ENCODE results near the gene SLC35F3. TPM values are rescaled to one million over a fixed set of nuclear protein-coding genes. Genes with fewer than 3 reads are reported as not detected.

SLC35F3 gene
- total and polyA plus RNA-seq, 2 experiments from 2014 or later = 1.0 to 3.2 TPM

GRCh38 chr1:234000557-234001041 lies 96.1 kb downstream of the SLC35F3 start:
- Histone ChIP-seq H3K27ac (ENCODE audit: low read depth) (no peak overlapping the region), H3K9me2 (ENCODE audit: insufficient read depth) (peaks cover 4% of the 10 kb centered on the region; the same call in 1 of the 2 replicates), H3K36me3 (ENCODE audit: insufficient read depth) (no peaks in the 10 kb centered on the region), H4K20me1 (replicated peaks; ENCODE audit: insufficient read depth) (no peaks in the 10 kb centered on the region; the same call in 1 of the 2 replicates), H3K4me2 (0 out of 2 replicates have a peak overlapping the region, but pooled peaks have one; percentile 7), H2AFZ (no peak overlapping the region; the same call in 1 of the 2 replicates), H3K4me3 (no peak overlapping the region), H3F3A (replicated peaks; ENCODE audit: low read depth) (no peaks in the 10 kb centered on the region), H3K4me1 (ENCODE audit: insufficient read depth) (peaks cover 33% of the 10 kb centered on the region), H3K79me2 (replicated peaks; ENCODE audit: insufficient read depth) (no peaks in the 10 kb centered on the region), H3K27me3 (ENCODE audit: insufficient read depth) (no peaks in the 10 kb centered on the region; the same call in 1 of the 2 replicates)
- H3K36me3 Mint-ChIP-seq (ENCODE audit: low read depth) = no peaks in the 10 kb centered on the region
- TF ChIP-seq ZNF331 (CRISPR knock-in tag; IDR thresholded peaks at IDR 0.05; ENCODE audit: low read depth) (no peak), CTCF (conservative IDR thresholded peaks at IDR 0.05; ENCODE audit: low read depth in 2 of 2) (no peak), EZH2phosphoT487 (IDR thresholded peaks at IDR 0.05; ENCODE audit: unreplicated experiment) (no peak), NANOG (IDR thresholded peaks at IDR 0.05; ENCODE audit: borderline replicate concordance) (no peak), ZNF462 (CRISPR knock-in tag; IDR thresholded peaks at IDR 0.05) (no peak), CREB1 (CRISPR knock-in tag; IDR thresholded peaks at IDR 0.05; ENCODE audit: low read depth) (no peak), ZNF114 (CRISPR knock-in tag; IDR thresholded peaks at IDR 0.05) (no peak), JUNB (IDR thresholded peaks at IDR 0.05; ENCODE audit: unreplicated experiment) (no peak)
- TF ChIP-seq, protein P1, sequence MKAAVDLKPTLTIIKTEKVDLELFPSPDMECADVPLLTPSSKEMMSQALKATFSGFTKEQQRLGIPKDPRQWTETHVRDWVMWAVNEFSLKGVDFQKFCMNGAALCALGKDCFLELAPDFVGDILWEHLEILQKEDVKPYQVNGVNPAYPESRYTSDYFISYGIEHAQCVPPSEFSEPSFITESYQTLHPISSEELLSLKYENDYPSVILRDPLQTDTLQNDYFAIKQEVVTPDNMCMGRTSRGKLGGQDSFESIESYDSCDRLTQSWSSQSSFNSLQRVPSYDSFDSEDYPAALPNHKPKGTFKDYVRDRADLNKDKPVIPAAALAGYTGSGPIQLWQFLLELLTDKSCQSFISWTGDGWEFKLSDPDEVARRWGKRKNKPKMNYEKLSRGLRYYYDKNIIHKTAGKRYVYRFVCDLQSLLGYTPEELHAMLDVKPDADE (IDR thresholded peaks at IDR 0.05) = no peak
- H3K4me3 Mint-ChIP-seq = no peak overlapping the region
- DNase-seq (ENCODE audit: low spot score) = peak; percentile 34
- no peak overlapping the region for H3K27ac Mint-ChIP-seq
- peak; percentile 71 for ATAC-seq
- peaks cover 33% of the 10 kb centered on the region for H3K4me1 Mint-ChIP-seq
- H3K9me3 Mint-ChIP-seq = no peaks in the 10 kb centered on the region
- no peaks in the 10 kb centered on the region for H3K27me3 Mint-ChIP-seq (ENCODE audit: insufficient read depth, low read depth, poor library complexity)
